Neural progenitor cell (in vitro differentiated cells): ENCODE results near the gene TP53I13. TPM values are rescaled to one million over a fixed set of nuclear protein-coding genes. Genes with fewer than 3 reads are reported as not detected.
A peak's percentile ranks its signal among the peaks of the same experiment; 100 is the strongest.

ENCODE experiments used
- DNase-seq: peaks from one replicate; pipeline ENCODE4 v3.0.0-alpha.2; 2016; ENCODE audit warnings: low spot score
- H2AFZ ChIP-seq: fragments of 200-600 bp; sonication (generic); replicated peaks from 2 replicates; pipeline ENCODE4 v1.6.1; 2016; ENCODE audit warnings: antibody characterized with exemption
- H3F3A ChIP-seq: fragments of 200-600 bp; sonication (generic); 2 replicates; pipeline ENCODE4 v1.6.1; 2016; ENCODE audit warnings: antibody characterized with exemption, low read depth
- H3K27ac ChIP-seq: fragments of 200-600 bp; sonication (generic); 2 replicates; pipeline ENCODE4 v1.5.1; 2016; ENCODE audit warnings: mild to moderate bottlenecking
- H3K27me3 ChIP-seq: fragments of 200-600 bp; sonication (generic); 2 replicates; pipeline ENCODE4 v1.6.1; 2016; ENCODE audit warnings: mild to moderate bottlenecking, moderate library complexity
- H3K36me3 ChIP-seq: fragments of 200-600 bp; sonication (generic); 2 replicates; pipeline ENCODE4 v1.5.1; 2016
- H3K4me1 ChIP-seq: fragments of 200-600 bp; sonication (generic); 2 replicates; pipeline ENCODE4 v1.6.1; 2016; ENCODE audit warnings: mixed run types
- H3K4me2 ChIP-seq: fragments of 200-600 bp; sonication (generic); 2 replicates; pipeline ENCODE4 v1.6.1; 2016
- H3K4me3 ChIP-seq: fragments of 200-600 bp; sonication (generic); 2 replicates; pipeline ENCODE4 v1.5.1; 2016
- H3K79me2 ChIP-seq: fragments of 200-600 bp; sonication (generic); 2 replicates; pipeline ENCODE4 v1.6.1; 2016; ENCODE audit warnings: low read depth
- H3K9ac ChIP-seq: fragments of 200-600 bp; sonication (generic); 2 replicates; pipeline ENCODE4 v1.6.1; 2016
- H3K9me3 ChIP-seq: fragments of 200-600 bp; sonication (generic); 2 replicates; pipeline ENCODE4 v1.5.1; 2016; ENCODE audit warnings: low read depth
- H4K20me1 ChIP-seq: fragments of 200-600 bp; sonication (generic); 2 replicates; pipeline ENCODE4 v1.6.1; 2016; ENCODE audit warnings: low read depth
- H3K27ac Mint-ChIP-seq: 3 replicates; pipeline ENCODE4 v1.8.0; 2021; ENCODE audit warnings: mixed read lengths
- H3K27me3 Mint-ChIP-seq: 2 replicates; pipeline ENCODE4 v1.8.0; 2022; ENCODE audit warnings: low read depth, mild to moderate bottlenecking, inconsistent platforms, moderate library complexity, mixed read lengths; ENCODE audit not compliant: insufficient read depth
- H3K36me3 Mint-ChIP-seq: 3 replicates; pipeline ENCODE4 v1.8.0; 2021; ENCODE audit warnings: mixed read lengths
- H3K4me1 Mint-ChIP-seq: 3 replicates; pipeline ENCODE4 v1.8.0; 2021; ENCODE audit warnings: mixed read lengths
- H3K4me3 Mint-ChIP-seq: 3 replicates; pipeline ENCODE4 v1.8.0; 2021; ENCODE audit warnings: mild to moderate bottlenecking, moderate library complexity, mixed read lengths
- H3K9me3 Mint-ChIP-seq: 3 replicates; pipeline ENCODE4 v1.8.0; 2020; ENCODE audit warnings: mixed read lengths
- CTCF ChIP-seq: fragments of 200-600 bp; sonication (generic); IDR thresholded peaks from 2 replicates; pipeline ENCODE4 v1.5.1; 2017; ENCODE audit warnings: antibody characterized with exemption, mild to moderate bottlenecking
- EZH2 ChIP-seq: fragments of 200-600 bp; sonication (generic); IDR thresholded peaks from 2 replicates; pipeline ENCODE4 v1.6.1; 2017; ENCODE audit warnings: antibody characterized with exemption, mild to moderate bottlenecking, moderate library complexity
- EZH2phosphoT487 ChIP-seq: fragments of 200-600 bp; sonication (generic); IDR thresholded peaks from 2 replicates; pipeline ENCODE4 v1.6.1; 2017; ENCODE audit warnings: antibody characterized with exemption
- total RNA-seq: library from RNA; depleted of rRNA; stranded (reverse); fragments of >200 nt; gene quantifications from 2 replicates; pipeline ENCODE4 v1.2.3, GENCODE V29; 2015; ENCODE audit warnings: low replicate concordance

Gene TP53I13
- total RNA-seq, 1 donor from 2014 or later: 9.2 TPM

- H3K36me3 Mint-ChIP-seq: peaks cover 4% of the 10 kb centered on the region
Measured at GRCh38 chr17:29567304-29567553, 1.3 kb upstream of the TP53I13 start.

GRCh38 chr17:29567554-29568330 is 759 bp upstream of the TP53I13 start:
- Histone ChIP-seq H3K4me3 (peak overlapping the region; percentile 71), H4K20me1 (peaks cover 34% of the 10 kb centered on the region), H3K36me3 (no peaks in the 10 kb centered on the region), H3K27me3 (peaks cover 42% of the 10 kb centered on the region), H3K4me2 (peak overlapping the region; percentile 96), H3K27ac (no peak overlapping the region), H3F3A (peaks cover 41% of the 10 kb centered on the region), H3K79me2 (peaks cover 7% of the 10 kb centered on the region), H3K9me3 (no peaks in the 10 kb centered on the region), H2AFZ (peak overlapping the region; percentile 43), H3K9ac (no peak overlapping the region), H3K4me1 (peaks cover 20% of the 10 kb centered on the region)
- peaks cover 24% of the 10 kb centered on the region for H3K4me1 Mint-ChIP-seq
- peaks cover 29% of the 10 kb centered on the region for H3K27me3 Mint-ChIP-seq
- no peak overlapping the region for H3K27ac Mint-ChIP-seq
- peak overlapping the region; percentile 95 for H3K4me3 Mint-ChIP-seq
- H3K9me3 Mint-ChIP-seq: no peaks in the 10 kb centered on the region
- peak; percentile 84 for DNase-seq
- peak; percentile 22 for TF ChIP-seq CTCF
- TF ChIP-seq EZH2phosphoT487: no peak
- peaks cover 4% of the 10 kb centered on the region for H3K36me3 Mint-ChIP-seq

More at GRCh38 chr17:29567304-29567553, 1.3 kb upstream of the TP53I13 start:
- H3K79me2 ChIP-seq: peaks cover 7% of the 10 kb centered on the region
- TF ChIP-seq EZH2: no peak
- TF ChIP-seq EZH2phosphoT487: no peak
- TF ChIP-seq CTCF: no peak
- H3K9me3 ChIP-seq: no peaks in the 10 kb centered on the region
- no peak overlapping the region for H3K27ac Mint-ChIP-seq
- H2AFZ ChIP-seq: peak overlapping the region; percentile 43
- H3F3A ChIP-seq: peaks cover 41% of the 10 kb centered on the region
- DNase-seq: peak; percentile 71
- H3K4me2 ChIP-seq: peak overlapping the region; percentile 96
- peak overlapping the region; percentile 71 for H3K4me3 ChIP-seq
- H4K20me1 ChIP-seq: peaks cover 29% of the 10 kb centered on the region
- no peak overlapping the region for H3K27ac ChIP-seq
- no peak overlapping the region for H3K9ac ChIP-seq
- no peaks in the 10 kb centered on the region for H3K36me3 ChIP-seq
- H3K9me3 Mint-ChIP-seq: no peaks in the 10 kb centered on the region
- H3K27me3 Mint-ChIP-seq: peaks cover 30% of the 10 kb centered on the region
- H3K27me3 ChIP-seq: peaks cover 42% of the 10 kb centered on the region
- peak overlapping the region; percentile 95 for H3K4me3 Mint-ChIP-seq
- H3K4me1 ChIP-seq: peaks cover 15% of the 10 kb centered on the region
- peaks cover 24% of the 10 kb centered on the region for H3K4me1 Mint-ChIP-seq

GRCh38 chr17:29569245-29569950 is 897 bp downstream of the TP53I13 start:
- Histone ChIP-seq H3K9me3 (no peaks in the 10 kb centered on the region), H2AFZ (no peak overlapping the region), H3K4me2 (peak overlapping the region; percentile 96), H3F3A (peaks cover 41% of the 10 kb centered on the region), H3K4me3 (peak overlapping the region; percentile 71), H3K36me3 (no peaks in the 10 kb centered on the region), H3K27me3 (peaks cover 36% of the 10 kb centered on the region), H3K9ac (no peak overlapping the region), H3K4me1 (peaks cover 24% of the 10 kb centered on the region), H4K20me1 (peaks cover 51% of the 10 kb centered on the region), H3K27ac (no peak overlapping the region), H3K79me2 (peaks cover 7% of the 10 kb centered on the region)
- Mint-ChIP-seq H3K27me3 (peaks cover 25% of the 10 kb centered on the region), H3K36me3 (peaks cover 4% of the 10 kb centered on the region), H3K27ac (no peak overlapping the region), H3K9me3 (no peaks in the 10 kb centered on the region), H3K4me1 (peaks cover 31% of the 10 kb centered on the region), H3K4me3 (peak overlapping the region; percentile 95)
- DNase-seq: peak; percentile 15
- TF ChIP-seq EZH2: no peak
- no peak for TF ChIP-seq EZH2phosphoT487
- TF ChIP-seq CTCF: no peak
